HEK293 (cell line): ENCODE measurements around the gene FRMPD2.

Source experiments
- CTCF ChIA-PET: fragments of 350-600 bp; formaldehyde crosslinking; extraction: SDS; loops from one replicate; lab custom pipeline; 2021; ENCODE audit warnings: antibody characterized with exemption; lab: Yijun Ruan, JAX
- POLR2A ChIA-PET: fragments of 300-600 bp; formaldehyde crosslinking; extraction: SDS; loops from one replicate; lab custom pipeline; 2020; ENCODE audit warnings: antibody characterized with exemption, inconsistent platforms; lab: Yijun Ruan, JAX
- H3K27ac ChIP-seq: fragments of 200-500 bp; sonication (Bioruptor generic); 2 replicates; pipeline ENCODE4 v1.5.1; 2014; ENCODE audit warnings: low read depth, low read length, control low read depth, inconsistent platforms; ENCODE audit errors: extremely low read depth
- H3K36me3 ChIP-seq, 2 experiments: fragments of 200-500 bp in 1 of 2; sonication (Bioruptor generic) in 1 of 2; 1 replicate in 1 of 2; 2 replicates in 1 of 2; pipeline ENCODE4 v1.5.1; 2014 to 2017; ENCODE audit warnings: inconsistent platforms in 2 of 2, low read length in 2 of 2; ENCODE audit not compliant: control insufficient read depth in 2 of 2, insufficient read depth in 1 of 2
- H3K4me1 ChIP-seq: fragments of 200-500 bp; sonication (Bioruptor generic); 2 replicates; pipeline ENCODE4 v1.5.1; 2014; ENCODE audit warnings: mild to moderate bottlenecking, low read length, inconsistent platforms; ENCODE audit not compliant: control insufficient read depth, insufficient read depth
- H3K4me3 ChIP-seq: 2 replicates; pipeline ENCODE4 v1.5.1; 2011; ENCODE audit warnings: low read depth, mild to moderate bottlenecking, control low read depth, low read length, moderate library complexity
- H3K9me3 ChIP-seq: fragments of 200-500 bp; sonication (Bioruptor generic); 2 replicates; pipeline ENCODE4 v1.5.1; 2014; ENCODE audit warnings: low read depth, low read length, inconsistent platforms; ENCODE audit not compliant: control insufficient read depth, insufficient read depth
- SCRT2 ChIP-seq: fragments of 450-650 bp; formaldehyde crosslinking; IDR thresholded peaks from 2 replicates; pipeline ENCODE4 v1.5.1; 2016; ENCODE audit warnings: missing biosample characterization, missing genetic modification characterization
- ZBTB1 ChIP-seq: fragments of 450-650 bp; formaldehyde crosslinking; IDR thresholded peaks from 2 replicates; pipeline ENCODE4 v1.5.1; 2016; ENCODE audit warnings: missing biosample characterization, missing genetic modification characterization
- ZNF133 ChIP-seq: fragments of 450-650 bp; formaldehyde crosslinking; IDR thresholded peaks from 2 replicates; pipeline ENCODE4 v1.5.1; 2016; ENCODE audit warnings: missing biosample characterization, missing genetic modification characterization
- ZNF146 ChIP-seq: fragments of 450-650 bp; formaldehyde crosslinking; IDR thresholded peaks from 2 replicates; pipeline ENCODE4 v1.5.1; 2016; ENCODE audit warnings: missing biosample characterization, missing genetic modification characterization
- ZNF292 ChIP-seq: fragments of 450-650 bp; formaldehyde crosslinking; IDR thresholded peaks from 2 replicates; pipeline ENCODE4 v1.5.1; 2016; ENCODE audit warnings: low read depth, missing biosample characterization, missing genetic modification characterization, borderline replicate concordance
- ZNF416 ChIP-seq: fragments of 450-650 bp; formaldehyde crosslinking; IDR thresholded peaks from 2 replicates; pipeline ENCODE4 v1.5.1; 2016; ENCODE audit warnings: missing biosample characterization, missing genetic modification characterization
- ZNF629 ChIP-seq: fragments of 450-650 bp; formaldehyde crosslinking; IDR thresholded peaks from 2 replicates; pipeline ENCODE4 v1.5.1; 2017; ENCODE audit warnings: missing biosample characterization, missing genetic modification characterization
- ZNF654 ChIP-seq: fragments of 450-650 bp; formaldehyde crosslinking; IDR thresholded peaks from 2 replicates; pipeline ENCODE4 v1.5.1; 2016; ENCODE audit warnings: low read depth, missing biosample characterization, missing genetic modification characterization
- ZNF658 ChIP-seq: fragments of 450-650 bp; formaldehyde crosslinking; IDR thresholded peaks from 2 replicates; pipeline ENCODE4; 2016; ENCODE audit warnings: missing biosample characterization, missing genetic modification characterization
- ZNF670 ChIP-seq: fragments of 450-650 bp; formaldehyde crosslinking; IDR thresholded peaks from 2 replicates; pipeline ENCODE4 v1.5.1; 2016; ENCODE audit warnings: missing biosample characterization, missing genetic modification characterization, low read depth
- ZNF76 ChIP-seq: fragments of 450-650 bp; formaldehyde crosslinking; IDR thresholded peaks from 2 replicates; pipeline ENCODE4; 2016; ENCODE audit warnings: low read depth, missing biosample characterization, missing genetic modification characterization, borderline replicate concordance
- ZNF785 ChIP-seq: fragments of 450-650 bp; formaldehyde crosslinking; IDR thresholded peaks from 2 replicates; pipeline ENCODE4 v1.5.1; 2016; ENCODE audit warnings: missing biosample characterization, missing genetic modification characterization
- TF ChIP-seq, protein P1 (sequence below): fragments of 450-650 bp; formaldehyde crosslinking; IDR thresholded peaks from 2 replicates; pipeline ENCODE4 v1.5.1; 2016; ENCODE audit warnings: missing biosample characterization, missing genetic modification characterization
- TF ChIP-seq, protein P2 (sequence below): fragments of 450-650 bp; formaldehyde crosslinking; IDR thresholded peaks from 2 replicates; pipeline ENCODE4 v1.5.1; 2016; ENCODE audit warnings: missing biosample characterization, missing genetic modification characterization
- TF ChIP-seq, protein P3 (sequence below): fragments of 450-650 bp; formaldehyde crosslinking; IDR thresholded peaks from 2 replicates; pipeline ENCODE4 v1.5.1; 2016; ENCODE audit warnings: missing biosample characterization, missing genetic modification characterization
- TF ChIP-seq, protein P4 (sequence below): fragments of 450-650 bp; formaldehyde crosslinking; IDR thresholded peaks from 2 replicates; pipeline ENCODE4 v1.5.1; 2016; ENCODE audit warnings: missing biosample characterization, missing genetic modification characterization
- TF ChIP-seq, protein P5 (sequence below): fragments of 450-650 bp; formaldehyde crosslinking; IDR thresholded peaks from 2 replicates; pipeline ENCODE4 v1.5.1; 2016; ENCODE audit warnings: missing biosample characterization, missing genetic modification characterization
- TF ChIP-seq, protein P6 (sequence below): fragments of 450-650 bp; formaldehyde crosslinking; IDR thresholded peaks from 2 replicates; pipeline ENCODE4 v1.5.1; 2017; ENCODE audit warnings: missing biosample characterization, missing genetic modification characterization
- TF ChIP-seq, protein P7 (sequence below): fragments of 450-650 bp; formaldehyde crosslinking; IDR thresholded peaks from 2 replicates; pipeline ENCODE4 v1.5.1; 2016; ENCODE audit warnings: missing biosample characterization, missing genetic modification characterization

FRMPD2 gene

DNA sequence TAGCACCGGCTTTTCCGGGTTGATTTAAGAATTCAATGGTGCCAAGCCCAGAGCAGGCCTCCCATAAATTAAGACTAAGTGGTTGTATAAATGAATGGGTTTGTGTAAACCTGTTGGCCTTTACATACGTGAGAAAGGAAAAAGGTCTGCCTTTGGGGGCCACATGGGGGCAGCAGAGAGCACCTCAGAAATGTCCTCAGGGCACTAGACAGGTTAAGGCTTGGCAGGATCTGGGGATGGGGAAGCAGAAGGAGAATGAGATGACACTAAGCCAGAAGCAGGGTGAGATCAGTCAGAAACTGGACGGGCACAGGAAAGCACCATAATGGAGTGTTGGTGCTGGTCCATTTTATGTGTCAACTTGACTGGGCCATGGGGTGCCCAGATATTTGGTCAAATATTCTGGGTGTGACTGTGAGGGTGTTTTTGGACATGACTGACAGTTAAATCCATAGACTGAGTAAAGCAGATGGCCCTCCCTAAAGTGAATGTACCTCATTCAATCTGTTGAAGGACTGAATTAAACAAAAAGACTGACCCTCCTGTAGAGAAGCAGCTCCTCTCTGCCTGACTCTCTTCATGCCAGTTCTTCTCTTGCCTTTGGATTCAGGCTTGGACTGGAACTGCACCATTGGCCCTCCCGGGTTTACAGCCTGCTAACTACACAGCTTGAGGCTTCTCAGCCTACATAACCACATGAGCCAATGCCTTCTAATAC, 58.9 kb downstream of the FRMPD2 start:
- Histone ChIP-seq H3K27ac (no peak overlapping the region), H3K4me3 (no peak overlapping the region), H3K36me3 (no peaks in the 10 kb centered on the region), H3K4me1 (no peaks in the 10 kb centered on the region), H3K9me3 (no peaks in the 10 kb centered on the region)
- CTCF ChIA-PET, result interaction anchor here (0.6 to 2.4 kb wide), 11 partner anchors 10 to 1688 kb away, joined by 3 to 8 read pairs (median 6); no protein-coding TSS in a partner anchor
- TF ChIP-seq ZNF76 (tag by site-specific recombination), result no peak
- no peak for TF ChIP-seq ZNF146 (tag by site-specific recombination)
- no peak for TF ChIP-seq ZBTB1 (tag by site-specific recombination)
- TF ChIP-seq ZNF629 (tag by site-specific recombination), result no peak
- TF ChIP-seq, protein P1, sequence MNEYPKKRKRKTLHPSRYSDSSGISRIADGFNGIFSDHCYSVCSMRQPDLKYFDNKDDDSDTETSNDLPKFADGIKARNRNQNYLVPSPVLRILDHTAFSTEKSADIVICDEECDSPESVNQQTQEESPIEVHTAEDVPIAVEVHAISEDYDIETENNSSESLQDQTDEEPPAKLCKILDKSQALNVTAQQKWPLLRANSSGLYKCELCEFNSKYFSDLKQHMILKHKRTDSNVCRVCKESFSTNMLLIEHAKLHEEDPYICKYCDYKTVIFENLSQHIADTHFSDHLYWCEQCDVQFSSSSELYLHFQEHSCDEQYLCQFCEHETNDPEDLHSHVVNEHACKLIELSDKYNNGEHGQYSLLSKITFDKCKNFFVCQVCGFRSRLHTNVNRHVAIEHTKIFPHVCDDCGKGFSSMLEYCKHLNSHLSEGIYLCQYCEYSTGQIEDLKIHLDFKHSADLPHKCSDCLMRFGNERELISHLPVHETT, result no peak
- no peak for TF ChIP-seq ZNF133 (tag by site-specific recombination)
- peak; percentile 91 for TF ChIP-seq ZNF416 (tag by site-specific recombination)
- TF ChIP-seq ZNF670 (tag by site-specific recombination), result no peak
- peak; percentile 64 for TF ChIP-seq SCRT2 (tag by site-specific recombination)
- TF ChIP-seq, protein P2, sequence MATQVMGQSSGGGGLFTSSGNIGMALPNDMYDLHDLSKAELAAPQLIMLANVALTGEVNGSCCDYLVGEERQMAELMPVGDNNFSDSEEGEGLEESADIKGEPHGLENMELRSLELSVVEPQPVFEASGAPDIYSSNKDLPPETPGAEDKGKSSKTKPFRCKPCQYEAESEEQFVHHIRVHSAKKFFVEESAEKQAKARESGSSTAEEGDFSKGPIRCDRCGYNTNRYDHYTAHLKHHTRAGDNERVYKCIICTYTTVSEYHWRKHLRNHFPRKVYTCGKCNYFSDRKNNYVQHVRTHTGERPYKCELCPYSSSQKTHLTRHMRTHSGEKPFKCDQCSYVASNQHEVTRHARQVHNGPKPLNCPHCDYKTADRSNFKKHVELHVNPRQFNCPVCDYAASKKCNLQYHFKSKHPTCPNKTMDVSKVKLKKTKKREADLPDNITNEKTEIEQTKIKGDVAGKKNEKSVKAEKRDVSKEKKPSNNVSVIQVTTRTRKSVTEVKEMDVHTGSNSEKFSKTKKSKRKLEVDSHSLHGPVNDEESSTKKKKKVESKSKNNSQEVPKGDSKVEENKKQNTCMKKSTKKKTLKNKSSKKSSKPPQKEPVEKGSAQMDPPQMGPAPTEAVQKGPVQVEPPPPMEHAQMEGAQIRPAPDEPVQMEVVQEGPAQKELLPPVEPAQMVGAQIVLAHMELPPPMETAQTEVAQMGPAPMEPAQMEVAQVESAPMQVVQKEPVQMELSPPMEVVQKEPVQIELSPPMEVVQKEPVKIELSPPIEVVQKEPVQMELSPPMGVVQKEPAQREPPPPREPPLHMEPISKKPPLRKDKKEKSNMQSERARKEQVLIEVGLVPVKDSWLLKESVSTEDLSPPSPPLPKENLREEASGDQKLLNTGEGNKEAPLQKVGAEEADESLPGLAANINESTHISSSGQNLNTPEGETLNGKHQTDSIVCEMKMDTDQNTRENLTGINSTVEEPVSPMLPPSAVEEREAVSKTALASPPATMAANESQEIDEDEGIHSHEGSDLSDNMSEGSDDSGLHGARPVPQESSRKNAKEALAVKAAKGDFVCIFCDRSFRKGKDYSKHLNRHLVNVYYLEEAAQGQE (tag by site-specific recombination), result no peak
- no peak for TF ChIP-seq ZNF658 (tag by site-specific recombination)
- TF ChIP-seq, protein P3, sequence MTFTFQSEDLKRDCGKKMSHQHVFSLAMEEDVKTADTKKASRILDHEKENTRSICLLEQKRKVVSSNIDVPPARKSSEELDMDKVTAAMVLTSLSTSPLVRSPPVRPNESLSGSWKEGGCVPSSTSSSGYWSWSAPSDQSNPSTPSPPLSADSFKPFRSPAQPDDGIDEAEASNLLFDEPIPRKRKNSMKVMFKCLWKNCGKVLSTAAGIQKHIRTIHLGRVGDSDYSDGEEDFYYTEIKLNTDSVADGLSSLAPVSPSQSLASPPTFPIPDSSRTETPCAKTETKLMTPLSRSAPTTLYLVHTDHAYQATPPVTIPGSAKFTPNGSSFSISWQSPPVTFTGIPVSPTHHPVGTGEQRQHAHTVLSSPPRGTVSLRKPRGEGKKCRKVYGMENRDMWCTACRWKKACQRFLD (tag by site-specific recombination), result no peak
- TF ChIP-seq, protein P4, sequence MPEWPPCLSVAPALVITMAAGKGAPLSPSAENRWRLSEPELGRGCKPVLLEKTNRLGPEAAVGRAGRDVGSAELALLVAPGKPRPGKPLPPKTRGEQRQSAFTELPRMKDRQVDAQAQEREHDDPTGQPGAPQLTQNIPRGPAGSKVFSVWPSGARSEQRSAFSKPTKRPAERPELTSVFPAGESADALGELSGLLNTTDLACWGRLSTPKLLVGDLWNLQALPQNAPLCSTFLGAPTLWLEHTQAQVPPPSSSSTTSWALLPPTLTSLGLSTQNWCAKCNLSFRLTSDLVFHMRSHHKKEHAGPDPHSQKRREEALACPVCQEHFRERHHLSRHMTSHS (tag by site-specific recombination), result no peak
- TF ChIP-seq ZNF785 (tag by site-specific recombination), result no peak
- TF ChIP-seq, protein P5, sequence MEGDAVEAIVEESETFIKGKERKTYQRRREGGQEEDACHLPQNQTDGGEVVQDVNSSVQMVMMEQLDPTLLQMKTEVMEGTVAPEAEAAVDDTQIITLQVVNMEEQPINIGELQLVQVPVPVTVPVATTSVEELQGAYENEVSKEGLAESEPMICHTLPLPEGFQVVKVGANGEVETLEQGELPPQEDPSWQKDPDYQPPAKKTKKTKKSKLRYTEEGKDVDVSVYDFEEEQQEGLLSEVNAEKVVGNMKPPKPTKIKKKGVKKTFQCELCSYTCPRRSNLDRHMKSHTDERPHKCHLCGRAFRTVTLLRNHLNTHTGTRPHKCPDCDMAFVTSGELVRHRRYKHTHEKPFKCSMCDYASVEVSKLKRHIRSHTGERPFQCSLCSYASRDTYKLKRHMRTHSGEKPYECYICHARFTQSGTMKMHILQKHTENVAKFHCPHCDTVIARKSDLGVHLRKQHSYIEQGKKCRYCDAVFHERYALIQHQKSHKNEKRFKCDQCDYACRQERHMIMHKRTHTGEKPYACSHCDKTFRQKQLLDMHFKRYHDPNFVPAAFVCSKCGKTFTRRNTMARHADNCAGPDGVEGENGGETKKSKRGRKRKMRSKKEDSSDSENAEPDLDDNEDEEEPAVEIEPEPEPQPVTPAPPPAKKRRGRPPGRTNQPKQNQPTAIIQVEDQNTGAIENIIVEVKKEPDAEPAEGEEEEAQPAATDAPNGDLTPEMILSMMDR (tag by site-specific recombination), result peak; percentile 41; the same call in 1 of the 2 replicates
- TF ChIP-seq ZNF292, result no peak
- TF ChIP-seq, protein P6, sequence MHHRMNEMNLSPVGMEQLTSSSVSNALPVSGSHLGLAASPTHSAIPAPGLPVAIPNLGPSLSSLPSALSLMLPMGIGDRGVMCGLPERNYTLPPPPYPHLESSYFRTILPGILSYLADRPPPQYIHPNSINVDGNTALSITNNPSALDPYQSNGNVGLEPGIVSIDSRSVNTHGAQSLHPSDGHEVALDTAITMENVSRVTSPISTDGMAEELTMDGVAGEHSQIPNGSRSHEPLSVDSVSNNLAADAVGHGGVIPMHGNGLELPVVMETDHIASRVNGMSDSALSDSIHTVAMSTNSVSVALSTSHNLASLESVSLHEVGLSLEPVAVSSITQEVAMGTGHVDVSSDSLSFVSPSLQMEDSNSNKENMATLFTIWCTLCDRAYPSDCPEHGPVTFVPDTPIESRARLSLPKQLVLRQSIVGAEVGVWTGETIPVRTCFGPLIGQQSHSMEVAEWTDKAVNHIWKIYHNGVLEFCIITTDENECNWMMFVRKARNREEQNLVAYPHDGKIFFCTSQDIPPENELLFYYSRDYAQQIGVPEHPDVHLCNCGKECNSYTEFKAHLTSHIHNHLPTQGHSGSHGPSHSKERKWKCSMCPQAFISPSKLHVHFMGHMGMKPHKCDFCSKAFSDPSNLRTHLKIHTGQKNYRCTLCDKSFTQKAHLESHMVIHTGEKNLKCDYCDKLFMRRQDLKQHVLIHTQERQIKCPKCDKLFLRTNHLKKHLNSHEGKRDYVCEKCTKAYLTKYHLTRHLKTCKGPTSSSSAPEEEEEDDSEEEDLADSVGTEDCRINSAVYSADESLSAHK, result no peak
- TF ChIP-seq, protein P7, sequence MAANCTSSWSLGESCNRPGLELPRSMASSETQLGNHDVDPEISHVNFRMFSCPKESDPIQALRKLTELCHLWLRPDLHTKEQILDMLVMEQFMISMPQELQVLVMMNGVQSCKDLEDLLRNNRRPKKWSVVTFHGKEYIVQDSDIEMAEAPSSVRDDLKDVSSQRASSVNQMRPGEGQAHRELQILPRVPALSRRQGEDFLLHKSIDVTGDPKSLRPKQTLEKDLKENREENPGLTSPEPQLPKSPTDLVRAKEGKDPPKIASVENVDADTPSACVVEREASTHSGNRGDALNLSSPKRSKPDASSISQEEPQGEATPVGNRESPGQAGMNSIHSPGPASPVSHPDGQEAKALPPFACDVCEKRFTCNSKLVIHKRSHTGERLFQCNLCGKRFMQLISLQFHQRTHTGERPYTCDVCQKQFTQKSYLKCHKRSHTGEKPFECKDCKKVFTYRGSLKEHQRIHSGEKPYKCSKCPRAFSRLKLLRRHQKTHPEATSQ (tag by site-specific recombination), result no peak
- TF ChIP-seq ZNF654 (tag by site-specific recombination), result peak; percentile 32; the same call in 1 of the 2 replicates
- POLR2A ChIA-PET, result no interaction called here
